Activated CD4-positive, CD25-positive, alpha-beta regulatory T cell treated with anti-CD3 and anti-CD28 coated beads, Interleukin-2, amount 50 U/mL, for 24 hours (primary cell): Measurements from ENCODE around the gene PLCG1.

Experiments used
- ATAC-seq, 2 donors: fragments of 150-1000 bp; cut with Tn5 transposase; one replicate each; pipeline ENCODE4 v1.10.0; 2021; ENCODE audit warnings: mild to moderate bottlenecking in 1 of 2, moderate library complexity in 1 of 2

PLCG1 gene

DNA sequence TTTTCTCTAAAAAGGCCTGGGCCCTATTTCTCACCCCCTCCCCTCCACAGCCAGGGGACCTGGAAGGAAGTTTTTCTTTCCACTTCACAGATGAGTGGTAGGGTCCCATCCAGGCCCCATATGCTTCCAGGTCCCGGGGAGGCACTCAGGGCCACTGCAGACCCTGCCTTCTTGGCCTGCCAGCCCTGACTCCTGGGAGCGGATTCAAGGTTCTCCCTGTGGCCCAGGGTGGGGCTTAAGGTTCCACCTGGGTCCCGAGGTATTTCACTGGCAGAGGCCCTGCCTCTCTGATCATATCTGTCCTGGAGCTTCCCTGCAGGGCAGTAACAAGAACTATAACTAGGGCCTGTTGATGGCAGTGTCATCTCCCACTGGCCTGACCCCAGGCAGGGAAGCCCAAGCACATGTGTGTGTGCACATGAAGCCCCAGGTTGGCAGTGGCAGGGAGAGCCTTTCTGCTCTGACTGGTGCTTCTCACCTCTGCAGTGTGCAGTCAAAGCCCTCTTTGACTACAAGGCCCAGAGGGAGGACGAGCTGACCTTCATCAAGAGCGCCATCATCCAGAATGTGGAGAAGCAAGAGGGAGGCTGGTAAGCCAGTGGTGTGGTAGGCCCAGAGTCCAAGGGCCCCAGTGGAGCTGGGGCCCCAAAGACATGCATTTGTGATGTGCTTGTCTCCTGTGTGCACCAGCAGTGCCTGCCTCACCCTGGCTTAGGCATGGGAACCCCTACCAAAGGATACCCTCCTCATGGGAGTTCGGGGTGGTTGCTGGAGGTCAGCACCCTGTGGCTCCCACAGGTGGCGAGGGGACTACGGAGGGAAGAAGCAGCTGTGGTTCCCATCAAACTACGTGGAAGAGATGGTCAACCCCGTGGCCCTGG lies 31.2 kb downstream of the PLCG1 start:
- ATAC-seq = no peak

DNA sequence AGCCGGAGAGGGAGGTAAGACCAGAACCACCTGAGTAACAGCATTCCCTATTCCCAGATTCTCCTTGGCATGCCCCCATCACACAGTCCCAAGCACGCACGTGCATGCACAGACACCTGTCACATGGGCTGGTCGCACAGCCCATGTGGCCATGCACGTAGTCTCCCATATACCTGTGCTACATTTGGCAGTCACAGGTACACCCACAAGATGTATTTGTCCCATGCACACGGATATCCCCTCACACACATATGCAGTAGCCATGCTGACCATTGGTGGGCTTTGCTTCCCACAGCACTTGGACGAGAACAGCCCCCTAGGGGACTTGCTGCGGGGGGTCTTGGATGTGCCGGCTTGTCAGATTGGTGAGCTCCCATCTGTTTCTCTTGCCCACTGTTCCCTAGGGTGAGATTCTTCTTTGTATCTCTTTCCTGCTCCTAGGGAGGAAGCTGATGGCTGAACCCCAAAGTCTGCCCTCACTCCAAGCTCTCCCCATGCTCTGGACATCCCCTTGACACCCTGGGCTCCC lies 31.9 kb downstream of the PLCG1 start:
- ATAC-seq = no peak

DNA sequence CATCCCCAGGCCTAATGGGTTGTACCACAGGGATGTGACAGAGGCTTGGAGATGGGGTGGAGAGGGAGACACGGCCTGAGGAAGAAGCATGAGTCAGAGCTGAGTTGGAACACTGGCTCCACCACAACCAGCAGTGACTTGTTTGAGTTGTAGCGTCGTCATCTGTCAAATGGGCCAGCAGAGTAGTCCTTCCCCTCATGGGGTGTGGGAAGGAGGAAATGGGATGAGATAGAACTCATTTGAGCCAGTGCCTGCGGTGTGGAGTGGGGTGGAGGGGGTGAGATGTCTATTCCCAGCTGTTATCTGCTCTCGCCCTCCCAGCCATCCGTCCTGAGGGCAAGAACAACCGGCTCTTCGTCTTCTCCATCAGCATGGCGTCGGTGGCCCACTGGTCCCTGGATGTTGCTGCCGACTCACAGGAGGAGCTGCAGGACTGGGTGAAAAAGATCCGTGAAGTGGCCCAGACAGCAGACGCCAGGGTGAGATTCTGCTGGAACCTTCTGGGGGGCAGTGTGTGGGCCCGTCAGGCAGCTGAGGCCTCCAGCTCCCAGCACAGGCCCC lies 32.5 kb downstream of the PLCG1 start:
- no peak for ATAC-seq

DNA sequence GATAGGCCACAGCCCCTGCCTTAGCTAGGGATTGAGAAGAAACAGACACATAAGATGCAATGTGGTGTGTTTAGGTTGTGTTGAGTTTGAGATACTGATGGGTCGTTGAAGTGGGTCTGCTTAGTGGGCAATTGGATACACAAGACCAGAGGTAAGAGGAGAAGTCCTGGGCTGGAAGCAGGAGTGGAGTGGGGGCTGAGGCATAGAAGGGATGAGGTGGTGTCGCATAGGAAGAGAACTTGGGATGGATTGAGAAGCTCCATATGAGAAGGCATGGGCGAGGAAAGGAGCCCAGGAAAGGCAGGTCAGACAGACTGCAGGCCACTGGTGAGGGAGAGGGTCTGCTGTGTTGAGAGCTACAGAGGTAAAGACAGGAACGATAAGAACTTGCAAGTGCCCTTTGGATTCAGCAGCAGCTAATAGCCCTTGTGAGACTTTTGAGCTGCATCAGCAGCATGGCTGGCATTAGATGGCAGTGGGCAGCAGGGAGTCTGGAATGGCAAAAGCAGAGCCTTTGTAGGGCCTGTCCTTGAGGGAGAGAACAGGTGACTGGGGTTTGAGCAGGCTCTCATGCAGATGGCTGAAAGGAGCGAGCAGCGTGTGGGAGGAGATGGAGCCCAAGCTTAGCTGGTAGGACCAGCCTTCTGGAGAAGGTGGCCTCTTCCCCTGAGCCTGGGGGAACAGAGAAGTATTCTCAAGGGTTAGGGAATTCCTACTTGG lies 33.2 kb downstream of the PLCG1 start:
- ATAC-seq = no peak

DNA sequence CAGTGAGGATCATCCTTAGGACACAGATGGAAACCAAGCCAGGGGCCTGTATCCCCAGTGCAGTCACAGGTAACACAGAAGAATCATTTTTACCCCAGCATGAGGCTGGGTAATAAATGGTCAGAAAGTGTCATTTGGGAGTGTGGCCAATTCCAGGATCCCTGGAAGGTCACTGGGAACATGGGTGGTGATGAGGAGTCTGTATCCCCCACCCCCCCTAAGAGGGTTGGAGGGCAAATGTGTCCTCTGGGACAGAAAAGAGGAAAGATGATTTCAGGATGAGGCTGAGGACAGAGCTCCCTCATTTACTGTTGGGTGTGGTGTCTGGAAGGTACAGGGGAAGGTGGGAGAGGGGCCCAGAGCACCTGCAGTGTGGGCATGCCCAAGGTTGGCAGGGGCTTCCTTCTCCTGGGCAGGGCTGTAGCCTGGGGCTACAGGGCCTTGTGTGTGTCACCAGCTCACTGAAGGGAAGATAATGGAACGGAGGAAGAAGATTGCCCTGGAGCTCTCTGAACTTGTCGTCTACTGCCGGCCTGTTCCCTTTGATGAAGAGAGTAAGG lies 34.5 kb downstream of the PLCG1 start:
- ATAC-seq = no peak

DNA sequence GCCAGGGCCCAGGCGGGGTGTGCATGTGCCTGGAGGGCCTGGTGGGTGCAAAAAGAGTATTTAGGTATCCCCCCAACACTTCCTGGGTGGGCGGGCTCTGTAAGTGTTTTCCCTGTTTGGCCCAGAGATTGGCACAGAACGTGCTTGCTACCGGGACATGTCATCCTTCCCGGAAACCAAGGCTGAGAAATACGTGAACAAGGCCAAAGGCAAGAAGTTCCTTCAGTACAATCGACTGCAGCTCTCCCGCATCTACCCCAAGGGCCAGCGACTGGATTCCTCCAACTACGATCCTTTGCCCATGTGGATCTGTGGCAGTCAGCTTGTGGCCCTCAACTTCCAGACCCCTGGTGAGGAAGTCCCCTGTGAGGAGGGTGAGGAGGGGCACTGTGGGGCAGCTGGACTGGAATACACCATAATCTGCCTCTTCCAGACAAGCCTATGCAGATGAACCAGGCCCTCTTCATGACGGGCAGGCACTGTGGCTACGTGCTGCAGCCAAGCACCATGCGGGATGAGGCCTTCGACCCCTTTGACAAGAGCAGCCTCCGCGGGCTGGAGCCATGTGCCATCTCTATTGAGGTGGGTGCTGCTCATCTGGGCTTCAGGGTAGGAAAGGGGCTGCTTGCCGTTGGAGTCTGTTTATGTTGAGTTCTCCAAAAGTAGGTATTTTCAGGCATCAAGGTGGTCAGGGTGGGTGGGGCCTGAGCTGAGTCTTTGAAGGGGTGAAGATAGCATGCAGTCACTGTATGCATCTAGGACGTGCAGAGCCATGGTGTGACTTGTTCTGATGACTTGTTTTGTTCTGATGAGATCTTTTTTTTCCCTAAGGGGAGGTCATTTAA lies 35.2 kb downstream of the PLCG1 start:
- ATAC-seq = peak in 1 of 2 donors; percentile 11

DNA sequence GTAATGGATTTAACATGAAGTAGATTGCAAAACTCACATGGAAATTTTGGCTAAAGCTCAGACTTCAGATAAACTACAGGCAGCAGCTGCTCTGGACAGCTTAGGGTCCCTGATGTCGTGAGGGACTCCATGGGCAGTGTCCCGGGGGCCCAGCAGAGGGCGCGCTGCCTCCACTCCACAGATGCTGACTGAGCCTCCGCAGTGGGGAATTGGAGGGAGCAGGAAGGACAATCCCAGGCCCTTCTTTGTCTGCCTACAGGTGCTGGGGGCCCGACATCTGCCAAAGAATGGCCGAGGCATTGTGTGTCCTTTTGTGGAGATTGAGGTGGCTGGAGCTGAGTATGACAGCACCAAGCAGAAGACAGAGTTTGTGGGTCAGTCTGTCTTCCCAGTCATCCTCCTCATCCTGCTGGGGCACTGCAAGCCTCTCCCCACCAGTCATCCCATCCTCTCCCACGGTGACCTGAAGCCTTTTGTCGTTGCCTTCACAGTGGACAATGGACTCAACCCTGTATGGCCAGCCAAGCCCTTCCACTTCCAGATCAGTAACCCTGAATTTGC lies 35.9 kb downstream of the PLCG1 start:
- peak; percentile 72 to 82 for ATAC-seq

DNA sequence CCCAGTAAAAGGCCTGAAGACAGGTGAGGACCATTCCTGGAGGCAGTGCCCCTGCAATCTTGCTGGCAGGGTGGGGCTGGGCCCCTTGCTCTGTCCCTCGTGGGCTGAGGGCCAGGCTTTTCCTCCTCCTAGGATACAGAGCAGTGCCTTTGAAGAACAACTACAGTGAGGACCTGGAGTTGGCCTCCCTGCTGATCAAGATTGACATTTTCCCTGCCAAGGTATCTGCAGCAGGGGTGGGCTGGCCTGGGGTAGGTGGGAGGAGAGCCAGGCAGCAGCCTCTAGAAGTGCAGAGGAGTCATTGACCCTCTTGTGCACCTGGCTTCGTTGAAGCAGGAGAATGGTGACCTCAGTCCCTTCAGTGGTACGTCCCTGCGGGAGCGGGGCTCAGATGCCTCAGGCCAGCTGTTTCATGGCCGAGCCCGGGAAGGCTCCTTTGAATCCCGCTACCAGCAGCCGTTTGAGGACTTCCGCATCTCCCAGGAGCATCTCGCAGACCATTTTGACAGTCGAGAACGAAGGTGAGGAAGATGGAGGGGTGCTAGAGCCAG lies 36.5 kb downstream of the PLCG1 start:
- no peak for ATAC-seq

DNA sequence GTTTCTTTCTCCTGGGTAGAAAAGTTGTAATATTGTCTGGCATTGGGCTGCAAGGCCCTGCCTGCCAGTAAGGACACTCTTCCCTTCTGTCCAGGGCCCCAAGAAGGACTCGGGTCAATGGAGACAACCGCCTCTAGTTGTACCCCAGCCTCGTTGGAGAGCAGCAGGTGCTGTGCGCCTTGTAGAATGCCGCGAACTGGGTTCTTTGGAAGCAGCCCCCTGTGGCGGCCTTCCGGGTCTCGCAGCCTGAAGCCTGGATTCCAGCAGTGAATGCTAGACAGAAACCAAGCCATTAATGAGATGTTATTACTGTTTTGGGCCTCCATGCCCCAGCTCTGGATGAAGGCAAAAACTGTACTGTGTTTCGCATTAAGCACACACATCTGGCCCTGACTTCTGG lies 37.0 kb downstream of the PLCG1 start:
- ATAC-seq = no peak

DNA sequence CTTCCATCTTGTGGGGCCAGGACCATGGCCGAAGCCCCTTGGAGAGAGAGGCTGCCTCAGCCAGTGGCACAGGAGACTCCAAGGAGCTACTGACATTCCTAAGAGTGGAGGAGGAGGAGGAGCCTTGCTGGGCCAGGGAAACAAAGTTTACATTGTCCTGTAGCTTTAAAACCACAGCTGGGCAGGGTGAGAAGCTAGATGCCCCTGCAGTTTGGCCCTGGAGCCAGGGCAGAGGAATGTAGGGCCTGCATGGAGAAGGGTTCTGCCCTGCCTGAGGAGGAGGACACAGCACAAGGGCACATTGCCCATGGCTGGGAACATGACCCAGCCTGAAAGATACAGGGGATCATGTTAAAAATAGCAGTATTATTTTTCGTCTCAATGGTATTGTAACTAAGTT lies 37.4 kb downstream of the PLCG1 start:
- no peak for ATAC-seq

DNA sequence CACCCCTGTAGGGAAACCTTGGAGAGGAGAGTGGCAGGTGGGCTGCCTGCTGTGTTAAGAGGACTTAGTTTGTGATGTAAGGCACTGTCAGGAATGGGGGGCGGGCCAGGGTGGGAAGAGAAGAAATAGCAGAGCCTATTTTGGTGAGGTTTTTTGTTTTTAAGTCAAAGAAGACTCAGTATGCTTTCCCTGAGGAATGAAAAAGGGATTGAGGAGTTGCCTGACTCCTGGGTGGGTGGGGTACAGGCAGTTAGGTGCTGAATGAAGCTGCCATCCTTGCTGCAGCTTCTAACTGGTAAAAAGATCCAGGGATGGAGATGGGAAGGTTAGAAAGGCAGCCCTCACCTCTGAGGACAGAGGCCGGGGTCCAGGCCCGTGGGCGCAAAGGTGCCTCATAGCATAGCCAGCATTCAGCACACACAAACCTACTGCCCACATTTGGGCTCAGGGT lies 37.9 kb downstream of the PLCG1 start:
- ATAC-seq = no peak

DNA sequence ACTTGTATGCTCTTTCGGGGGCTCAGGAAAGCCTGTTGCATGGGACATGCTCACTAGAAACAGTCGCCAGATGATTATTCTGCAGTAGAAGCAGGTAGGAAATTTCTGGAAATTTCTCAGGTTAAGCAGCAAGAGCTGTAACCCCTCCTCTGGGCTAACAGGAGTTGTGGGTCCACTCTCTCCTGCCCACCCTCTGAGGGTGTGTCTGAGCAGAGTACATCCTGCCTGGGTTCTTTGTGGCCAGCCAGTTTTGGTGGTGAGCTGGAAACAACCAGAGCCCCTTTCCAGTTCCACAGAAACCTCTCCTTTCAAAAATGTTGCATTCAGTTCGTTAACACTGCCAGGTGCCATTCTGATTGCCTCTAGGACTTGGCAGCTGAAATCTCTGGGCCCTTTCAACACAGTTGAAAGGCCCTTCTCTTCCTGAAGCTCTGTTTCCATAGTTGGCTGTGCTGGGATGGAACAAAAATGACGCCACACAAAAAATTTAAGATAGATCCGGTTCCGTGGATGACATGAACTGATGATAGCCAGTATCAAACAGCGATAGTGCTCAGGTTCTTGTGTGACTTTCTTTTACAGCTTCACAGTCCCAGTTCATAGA lies 38.5 kb downstream of the PLCG1 start:
- ATAC-seq = no peak

DNA sequence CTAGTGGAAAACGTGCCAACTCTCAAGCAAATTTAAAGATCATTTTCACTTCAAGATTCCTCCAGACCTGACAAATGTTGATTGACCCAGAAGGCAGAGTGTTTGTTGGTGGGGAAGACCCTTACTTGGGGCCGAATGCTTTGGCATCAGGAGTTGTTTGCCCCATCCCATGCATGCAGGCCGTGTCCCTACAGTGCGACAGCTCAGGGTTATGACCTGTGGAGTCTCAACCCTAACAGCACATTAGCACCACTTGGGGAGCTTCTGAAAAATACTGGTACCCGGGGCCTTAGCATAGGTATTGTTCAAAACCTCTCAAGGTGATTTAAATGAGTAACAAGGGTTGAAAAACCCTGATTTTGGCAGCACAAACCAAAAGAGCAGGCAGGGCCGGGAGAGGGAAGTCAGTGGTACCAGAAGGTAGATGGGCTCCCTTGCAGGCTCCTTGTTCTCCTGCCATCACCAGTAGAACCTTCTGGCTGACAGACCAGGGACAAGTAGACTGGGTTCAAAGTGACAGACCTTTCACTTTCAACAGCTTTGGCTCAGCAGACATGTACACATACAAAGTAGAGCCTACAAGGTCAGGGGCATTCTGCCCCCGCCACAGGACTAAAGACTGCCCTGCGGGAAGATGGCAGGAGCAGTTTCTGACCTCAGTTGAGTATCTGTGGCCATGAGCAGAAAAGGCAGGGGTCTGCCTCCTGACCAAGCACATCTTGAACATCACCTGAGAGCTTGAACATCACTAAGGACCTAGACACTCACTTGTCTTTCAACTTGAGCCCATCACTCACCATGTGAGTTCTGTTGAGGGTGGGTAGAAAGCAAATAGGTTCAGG lies 39.6 kb downstream of the PLCG1 start:
- no peak for ATAC-seq

DNA sequence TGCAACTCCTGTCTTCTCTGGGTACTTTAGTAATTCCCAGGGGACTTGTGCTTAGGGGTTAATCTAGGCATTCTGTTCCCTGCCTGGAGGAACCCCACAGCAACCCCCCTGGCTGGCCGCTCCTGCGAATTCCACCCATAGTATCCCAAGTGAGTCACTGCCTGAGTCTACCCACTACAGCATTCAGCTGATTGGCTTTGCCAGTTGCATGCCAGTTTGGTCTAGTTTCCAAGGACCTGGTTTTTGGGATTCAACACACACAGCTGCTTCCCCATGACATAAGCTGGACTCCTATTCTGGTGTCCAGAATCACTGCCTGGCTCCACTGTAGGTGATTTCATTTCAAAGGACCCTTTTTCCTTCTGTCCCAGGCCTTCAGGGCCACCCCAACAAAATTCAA lies 40.3 kb downstream of the PLCG1 start:
- ATAC-seq = no peak

DNA sequence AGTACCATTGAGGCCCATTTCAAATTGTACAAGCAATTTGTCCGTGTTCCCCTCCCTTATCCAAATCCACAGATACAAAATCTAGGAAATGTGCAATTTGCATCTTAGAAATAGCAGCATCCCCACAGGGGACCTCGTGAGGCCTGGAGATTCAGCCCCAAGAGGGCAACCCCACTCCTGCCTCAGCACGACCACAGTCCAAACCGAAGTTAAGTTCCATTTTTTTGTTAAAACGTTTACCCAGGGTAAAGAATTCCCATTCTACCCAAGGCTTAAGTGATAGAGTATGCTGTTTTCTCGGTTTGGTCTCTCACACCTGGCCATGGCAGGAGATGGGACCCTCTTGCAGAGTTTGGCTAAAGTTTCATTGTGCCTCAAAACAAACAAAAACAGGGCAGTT lies 41.2 kb downstream of the PLCG1 start:
- ATAC-seq = no peak

DNA sequence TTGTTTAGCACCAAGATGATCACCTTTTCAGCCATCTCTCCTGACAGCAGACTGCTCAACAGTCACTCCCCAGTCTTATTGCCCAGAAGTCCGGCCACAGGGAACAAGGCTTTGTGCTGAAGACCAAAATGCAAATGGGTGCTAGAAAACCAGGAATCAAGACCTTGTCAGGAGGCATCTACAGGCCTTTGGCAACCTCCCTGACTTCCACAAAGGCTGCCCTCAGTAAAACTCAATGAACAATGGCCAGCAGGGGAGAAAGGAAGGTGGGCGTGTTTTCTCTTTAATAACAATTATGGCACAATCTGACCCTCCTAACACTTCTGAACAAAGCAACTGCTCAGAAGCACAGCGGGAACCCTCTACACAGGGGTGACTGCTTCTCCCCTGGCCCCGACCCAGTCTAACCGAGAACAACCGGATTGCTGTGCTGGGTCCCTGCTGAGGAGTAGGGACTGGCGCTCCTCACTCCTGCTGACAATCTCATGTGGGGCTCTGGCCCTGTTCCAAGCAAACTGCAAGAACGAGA lies 41.6 kb downstream of the PLCG1 start:
- no peak for ATAC-seq

DNA sequence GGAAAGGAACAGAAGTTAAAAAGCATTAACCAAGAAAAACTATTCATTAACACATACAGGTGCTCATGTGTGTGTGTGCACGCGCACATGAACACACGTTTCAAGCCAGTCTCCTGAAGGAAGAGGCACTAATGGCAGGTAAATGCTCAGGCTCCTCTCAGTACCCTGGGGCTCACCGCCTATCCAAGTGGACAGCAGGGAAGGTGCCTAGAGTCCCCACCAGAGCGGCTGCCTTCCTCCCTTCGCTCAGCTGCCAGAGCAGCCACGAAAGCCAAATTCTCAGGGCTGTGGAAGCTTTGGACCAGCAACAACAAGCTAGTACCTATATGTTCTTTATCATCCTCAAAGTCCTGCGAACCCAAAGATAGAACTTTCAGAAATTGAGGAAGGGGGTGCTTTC lies 42.6 kb downstream of the PLCG1 start:
- no peak for ATAC-seq

DNA sequence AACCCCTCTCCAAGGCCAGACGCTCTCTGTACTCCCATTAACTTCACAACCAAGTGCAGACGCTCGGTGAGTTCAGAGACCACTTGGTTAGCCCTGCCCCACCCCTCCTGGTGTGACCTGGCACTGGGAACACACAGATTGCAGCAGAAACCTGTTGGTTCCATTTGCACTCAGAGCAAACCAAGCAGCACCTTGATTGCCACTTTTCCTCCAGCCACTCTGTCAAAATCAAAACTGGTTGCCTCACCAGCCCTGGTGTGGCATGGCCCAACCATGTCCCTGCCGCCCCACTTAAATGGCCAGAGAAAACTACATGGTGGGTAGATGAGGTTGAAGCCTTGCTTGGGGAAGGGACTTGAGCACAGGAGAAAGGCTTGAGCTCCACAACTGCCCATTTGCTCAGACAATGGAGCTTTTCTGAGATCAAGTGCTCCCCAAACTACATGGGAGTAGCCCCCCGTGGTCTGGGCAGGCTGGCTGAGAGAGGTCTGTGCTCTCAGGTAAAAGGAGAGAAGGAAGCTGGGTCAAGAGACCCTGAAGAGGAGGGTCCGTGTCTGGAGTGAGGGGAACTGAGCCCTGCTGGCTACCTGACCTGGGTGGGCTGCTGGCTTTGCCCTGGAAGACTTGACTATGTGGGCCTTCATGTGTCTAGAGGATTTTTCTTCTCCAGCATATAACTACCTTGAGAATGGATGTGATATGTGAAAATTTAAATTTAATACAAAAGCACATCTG lies 43.4 kb downstream of the PLCG1 start:
- no peak for ATAC-seq

DNA sequence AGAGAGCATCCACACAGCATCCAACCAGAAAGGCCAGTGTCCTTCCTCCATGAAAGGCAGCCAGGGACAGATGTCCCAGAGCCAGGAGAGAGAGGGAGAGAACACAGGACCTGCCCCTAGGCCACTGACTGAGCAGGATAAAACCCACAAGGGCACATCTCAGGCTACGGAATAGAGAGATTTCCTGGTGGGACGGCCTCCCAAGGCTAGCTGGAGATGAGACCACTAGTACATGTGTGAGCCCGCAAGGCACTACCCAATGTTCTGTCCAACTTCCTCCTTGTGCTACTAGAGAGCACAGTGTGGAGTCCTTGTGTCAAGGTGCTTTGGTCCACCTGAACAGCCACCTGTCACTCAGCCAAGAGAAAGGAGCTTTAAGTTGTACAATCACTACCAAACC lies 44.2 kb downstream of the PLCG1 start:
- no peak for ATAC-seq
